ENCODE measurements around the gene CAP2. TPM values are rescaled to one million over a fixed set of nuclear protein-coding genes. Genes with fewer than 3 reads are reported as not detected.

The CAP2 gene
- total and polyA plus RNA-seq, 2 donors (not counting 1 experiment from before 2014, with no cell fraction given), result 8.6 to 38.1 TPM

GRCh38 chr6:17416806-17417205 is 23.4 kb downstream of the CAP2 start:
- H3K4me3 ChIP-seq (replicated peaks in 1 of 4; ENCODE audit: control extremely low read depth in 1 of 4, insufficient read depth in 1 of 4, low read depth in 3 of 4, low read length in 4 of 4), result no peak overlapping the region
- no peak overlapping the region for H3K4me2 ChIP-seq (ENCODE audit: extremely low read depth, insufficient read depth, low read length)

DNA sequence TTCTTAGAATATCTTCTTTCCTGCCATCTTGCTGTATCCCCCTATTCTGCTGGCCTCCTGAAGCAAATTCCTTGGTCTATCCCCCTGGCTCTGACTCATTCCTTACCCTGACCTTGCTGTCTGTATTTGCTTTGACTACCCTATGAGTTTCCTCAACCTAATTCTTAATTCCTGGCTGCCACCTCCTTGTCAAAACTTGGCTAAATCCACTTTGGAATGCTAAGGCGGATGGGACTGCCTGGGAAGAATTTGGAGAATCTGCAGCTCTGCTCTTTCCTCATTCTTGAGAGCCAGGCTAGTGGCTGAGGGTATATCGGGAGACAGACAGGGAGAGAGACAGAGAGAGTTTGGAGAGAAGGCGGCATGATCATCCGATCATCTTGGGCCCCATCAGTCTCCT is 24.4 kb downstream of the CAP2 start:
- TF ChIP-seq EZH2 (IDR thresholded peaks at IDR 0.05; ENCODE audit: low read length, missing control alignments) (no peak), CTCF (conservative IDR thresholded peaks at IDR 0.05 in 1 of 2, IDR thresholded peaks at IDR 0.05 in 1 of 2; ENCODE audit: low read depth in 1 of 2, low read length in 2 of 2) (no peak)
- H3K4me3 ChIP-seq (replicated peaks in 1 of 4; ENCODE audit: control extremely low read depth in 1 of 4, insufficient read depth in 1 of 4, low read depth in 3 of 4, low read length in 4 of 4), result peak overlapping the region in 1 of 4 experiments; percentile 7
- peak overlapping the region; percentile 79 for H3K4me2 ChIP-seq (ENCODE audit: extremely low read depth, insufficient read depth, low read length)
- H2AFZ ChIP-seq (ENCODE audit: low read length), result no peak overlapping the region
- peak; percentile 48 to 98 for DNase-seq (ENCODE audit: low read depth in 2 of 2)
- no peaks in the 10 kb centered on the region for H3K9me3 ChIP-seq (ENCODE audit: control insufficient read depth, insufficient read depth, low read depth, low read length)
- H3K27me3 ChIP-seq (ENCODE audit: control insufficient read depth, insufficient read depth, low read length), result no peaks in the 10 kb centered on the region
- peaks cover 2% of the 10 kb centered on the region for H3K79me2 ChIP-seq (ENCODE audit: control insufficient read depth, insufficient read depth, low read length)
- H3K27ac ChIP-seq (ENCODE audit: insufficient read depth, low read length), result peak overlapping the region; percentile 83
- H4K20me1 ChIP-seq (ENCODE audit: control insufficient read depth, extremely low read depth, insufficient read depth, low read length), result no peaks in the 10 kb centered on the region
- peak overlapping the region; percentile 18 for H3K9ac ChIP-seq (ENCODE audit: insufficient read depth, low read length)
- no peaks in the 10 kb centered on the region for H3K36me3 ChIP-seq (ENCODE audit: control insufficient read depth, insufficient read depth, low read length)
- peaks cover 8% of the 10 kb centered on the region for H3K4me1 ChIP-seq (ENCODE audit: control insufficient read depth, extremely low read depth, insufficient read depth, low read length)

More at GRCh38 chr6:17416806-17417205, 23.4 kb downstream of the CAP2 start:
- Histone ChIP-seq H3K79me2 (ENCODE audit: control insufficient read depth, insufficient read depth, low read length) (peaks cover 2% of the 10 kb centered on the region), H3K27me3 (ENCODE audit: control insufficient read depth, insufficient read depth, low read length) (no peaks in the 10 kb centered on the region), H3K36me3 (ENCODE audit: control insufficient read depth, insufficient read depth, low read length) (no peaks in the 10 kb centered on the region), H3K9ac (ENCODE audit: insufficient read depth, low read length) (no peak overlapping the region), H4K20me1 (ENCODE audit: control insufficient read depth, extremely low read depth, insufficient read depth, low read length) (no peaks in the 10 kb centered on the region), H3K9me3 (ENCODE audit: control insufficient read depth, insufficient read depth, low read depth, low read length) (no peaks in the 10 kb centered on the region), H3K4me1 (ENCODE audit: control insufficient read depth, extremely low read depth, insufficient read depth, low read length) (peaks cover 8% of the 10 kb centered on the region), H2AFZ (ENCODE audit: low read length) (no peak overlapping the region), H3K27ac (ENCODE audit: insufficient read depth, low read length) (no peak overlapping the region)
- DNase-seq (ENCODE audit: low read depth in 2 of 2), result no peak
- TF ChIP-seq CTCF (conservative IDR thresholded peaks at IDR 0.05 in 1 of 2, IDR thresholded peaks at IDR 0.05 in 1 of 2; ENCODE audit: low read depth in 1 of 2, low read length in 2 of 2) (no peak), EZH2 (IDR thresholded peaks at IDR 0.05; ENCODE audit: low read length, missing control alignments) (no peak)

GRCh38 chr6:17418281-17419188 is 25.1 kb downstream of the CAP2 start:
- Histone ChIP-seq H3K36me3 (ENCODE audit: control insufficient read depth, insufficient read depth, low read length) (no peaks in the 10 kb centered on the region), H3K4me3 (replicated peaks in 1 of 4; ENCODE audit: control extremely low read depth in 1 of 4, insufficient read depth in 1 of 4, low read depth in 3 of 4, low read length in 4 of 4) (peak overlapping the region in 1 of 4 experiments; percentile 7), H3K9ac (ENCODE audit: insufficient read depth, low read length) (peak overlapping the region; percentile 18), H2AFZ (ENCODE audit: low read length) (no peak overlapping the region), H3K79me2 (ENCODE audit: control insufficient read depth, insufficient read depth, low read length) (peaks cover 2% of the 10 kb centered on the region), H3K4me2 (ENCODE audit: extremely low read depth, insufficient read depth, low read length) (peak overlapping the region; percentile 79), H3K27me3 (ENCODE audit: control insufficient read depth, insufficient read depth, low read length) (no peaks in the 10 kb centered on the region), H3K27ac (ENCODE audit: insufficient read depth, low read length) (peak overlapping the region; percentile 83), H3K9me3 (ENCODE audit: control insufficient read depth, insufficient read depth, low read depth, low read length) (no peaks in the 10 kb centered on the region), H3K4me1 (ENCODE audit: control insufficient read depth, extremely low read depth, insufficient read depth, low read length) (peaks cover 8% of the 10 kb centered on the region), H4K20me1 (ENCODE audit: control insufficient read depth, extremely low read depth, insufficient read depth, low read length) (no peaks in the 10 kb centered on the region)
- TF ChIP-seq CTCF (conservative IDR thresholded peaks at IDR 0.05 in 1 of 2, IDR thresholded peaks at IDR 0.05 in 1 of 2; ENCODE audit: low read depth in 1 of 2, low read length in 2 of 2), result no peak
- no peak for TF ChIP-seq EZH2 (IDR thresholded peaks at IDR 0.05; ENCODE audit: low read length, missing control alignments)
- DNase-seq (ENCODE audit: low read depth in 2 of 2), result peak in 1 of 2 donors; percentile 79
